Raji (cell line): ENCODE results near the gene LILRB4.

Experiments used
- POLR2A ChIP-seq: IDR thresholded peaks from 2 replicates; pipeline ENCODE4 v1.6.1; 2011; ENCODE audit warnings: low read depth, low read length, control low read depth; ENCODE audit not compliant: insufficient read depth

The LILRB4 gene

GRCh38 chr19:54694648-54695047, 31.9 kb downstream of the LILRB4 start:
- no peak for TF ChIP-seq POLR2A

- no peak for TF ChIP-seq POLR2A
Observed at GRCh38 chr19:54696117-54696548, 33.3 kb downstream of the LILRB4 start.

DNA sequence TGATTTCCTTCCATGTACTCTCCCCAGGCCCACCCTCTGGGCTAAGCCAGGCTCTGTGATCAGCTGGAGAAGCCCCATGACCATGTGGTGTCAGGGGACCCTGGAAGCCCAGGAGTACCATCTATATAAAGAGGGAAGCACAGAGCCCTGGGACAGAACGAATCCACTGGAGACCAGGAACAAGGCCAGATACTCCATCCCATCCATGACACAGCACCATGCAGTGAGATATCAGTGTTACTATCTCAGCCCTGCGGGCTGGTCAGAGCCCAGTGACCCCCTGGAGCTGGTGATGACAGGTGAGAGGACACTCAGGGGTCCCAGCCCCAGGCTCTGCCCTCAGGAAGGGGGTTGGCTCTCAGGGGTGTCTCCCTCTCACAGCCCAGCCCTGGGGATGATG, 34.0 kb downstream of the LILRB4 start:
- no peak for TF ChIP-seq POLR2A

DNA sequence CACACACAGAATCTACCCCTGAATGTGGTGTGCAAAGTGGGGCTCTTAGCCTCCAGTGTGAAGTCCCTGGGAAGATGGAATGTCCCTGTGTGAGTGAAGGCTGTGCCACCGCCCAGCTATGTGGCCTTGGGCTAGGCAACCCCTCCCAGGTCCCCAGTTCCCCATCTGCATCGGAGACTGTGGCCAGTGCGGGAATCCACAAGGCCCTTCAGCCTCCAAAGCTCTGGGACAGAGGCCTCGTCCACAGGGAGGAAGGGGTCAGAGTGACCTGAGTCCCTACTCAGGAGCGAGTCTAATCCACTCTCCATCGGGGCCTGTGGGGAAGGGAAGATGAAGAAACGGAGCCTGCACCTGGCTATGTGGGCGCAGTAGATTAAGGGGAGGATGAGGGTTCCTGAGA, 42.1 kb downstream of the LILRB4 start:
- no peak for TF ChIP-seq POLR2A

- TF ChIP-seq POLR2A, result no peak
Observed at GRCh38 chr19:54707962-54708361, 45.2 kb downstream of the LILRB4 start.

GRCh38 chr19:54708781-54709180, 46.0 kb downstream of the LILRB4 start:
- TF ChIP-seq POLR2A, result no peak

DNA sequence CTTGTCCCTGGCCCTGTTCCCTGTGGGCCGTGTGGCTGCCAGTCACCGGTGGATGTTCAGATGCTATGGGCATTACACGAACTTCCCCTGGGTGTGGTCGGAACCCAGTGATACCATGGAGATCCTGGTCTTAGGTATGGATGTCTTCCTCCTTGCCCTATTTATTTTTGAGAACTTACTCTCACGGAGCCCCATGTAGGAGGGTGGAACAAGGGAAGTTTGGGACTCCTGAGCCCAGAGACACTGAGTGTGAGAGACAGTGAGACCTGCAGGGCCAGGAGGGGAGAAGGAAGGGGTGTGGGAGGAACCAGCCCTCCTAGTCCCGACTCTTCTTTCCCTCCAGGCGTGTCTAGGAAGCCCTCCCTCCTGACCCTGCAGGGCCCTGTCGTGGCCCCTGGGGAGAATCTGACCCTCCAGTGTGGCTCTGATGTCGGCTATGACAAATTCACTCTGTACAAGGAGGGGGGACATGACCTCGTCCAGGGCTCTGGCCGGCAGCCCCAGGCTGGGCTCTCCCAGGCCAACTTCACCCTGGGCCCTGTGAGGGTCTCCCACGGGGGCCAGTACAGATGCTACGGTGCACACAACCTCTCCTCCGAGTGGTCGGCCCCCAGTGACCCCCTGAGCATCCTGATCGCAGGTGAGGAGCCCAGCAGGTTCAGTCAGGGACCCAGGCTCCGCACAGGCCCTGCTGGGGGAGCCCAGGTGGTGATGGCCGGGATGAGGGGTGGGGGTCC, 46.6 kb downstream of the LILRB4 start:
- no peak for TF ChIP-seq POLR2A
